GM12892 (cell line): ENCODE data around the gene SORCS2.

Source experiments
- POLR2AphosphoS5 ChIP-seq: IDR thresholded peaks from 2 replicates; pipeline ENCODE4 v1.6.1; 2011; ENCODE audit warnings: low read depth, low read length, control low read depth
- TAF1 ChIP-seq: IDR thresholded peaks from 2 replicates; pipeline ENCODE4 v1.6.1; 2011; ENCODE audit warnings: low read depth, mild to moderate bottlenecking, control low read depth, low read length, borderline replicate concordance

GRCh38 chr4:7342223-7343080 lies 150.1 kb downstream of the SORCS2 start:
- TF ChIP-seq POLR2AphosphoS5 (no peak), TAF1 (no peak)
